Limb (tissue), 2 donors: ENCODE data around the gene KCNN2.

ENCODE experiments used
- DNase-seq, 2 donors: peaks; one replicate each; pipeline ENCODE4 v3.0.0-alpha.2; 2016; ENCODE audit errors: extremely low spot score in 2 of 2

The KCNN2 gene

GRCh38 chr5:114500756-114501155 is 138.9 kb downstream of the KCNN2 start:
- no peak for DNase-seq

- no peak for DNase-seq
These were observed 142.7 kb downstream of the KCNN2 start for GRCh38 chr5:114504560-114504959.

DNA sequence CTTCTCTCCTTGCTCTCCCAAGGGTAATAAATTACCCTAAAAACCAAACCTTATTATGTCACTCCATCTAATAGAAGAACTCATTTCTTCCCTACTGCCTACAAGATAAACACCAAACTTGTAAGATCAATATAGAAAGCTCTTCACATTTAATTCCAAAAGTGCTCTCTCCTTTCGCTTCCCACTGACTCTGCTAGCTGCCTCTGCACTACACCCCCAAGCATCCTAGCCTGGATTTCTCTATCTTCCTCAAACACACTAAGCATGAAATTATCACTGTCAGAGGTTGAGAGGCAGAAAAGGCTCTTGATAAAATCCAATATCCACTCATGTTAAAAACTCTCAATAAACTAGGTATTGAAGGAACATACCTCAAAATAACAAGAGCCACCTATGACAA is 162.4 kb downstream of the KCNN2 start:
- DNase-seq, result no peak

- DNase-seq, result no peak
These were observed 182.7 kb downstream of the KCNN2 start for GRCh38 chr5:114544561-114544960.
